ENCODE results near the gene DEGS2. TPM values are rescaled to one million over a fixed set of nuclear protein-coding genes. Genes with fewer than 3 reads are reported as not detected.

DEGS2 gene
- total RNA-seq, 1 experiment from 2014 or later, result 1.8 TPM

- H2AFZ ChIP-seq (ENCODE audit: low read depth, low read length, poor library complexity, severe bottlenecking), result no peak overlapping the region
- peaks cover 8 to 9% of the 10 kb centered on the region in 2 experiments; a peak in 2 of 4 replicates for H3K9me3 ChIP-seq (ENCODE audit: control insufficient read depth in 1 of 2, insufficient read depth in 1 of 2, low read depth in 1 of 2, low read length in 2 of 2)
- no peaks in the 10 kb centered on the region for H3K79me2 ChIP-seq (ENCODE audit: insufficient read depth, low read length)
- H3K9ac ChIP-seq (ENCODE audit: low read length), result no peak overlapping the region
- TF ChIP-seq ELF1 (IDR thresholded peaks at IDR 0.05; ENCODE audit: borderline replicate concordance, low read depth), result no peak
- no peak for TF ChIP-seq ZNF274 (IDR thresholded peaks at IDR 0.05; ENCODE audit: low read depth, low read length)
- no peak for TF ChIP-seq TCF7L2 (IDR thresholded peaks at IDR 0.05; ENCODE audit: borderline replicate concordance, extremely low read depth, insufficient read depth, insufficient read length)
- no peak for TF ChIP-seq CEBPB (IDR thresholded peaks at IDR 0.05; ENCODE audit: low read depth)
- TF ChIP-seq MAX (IDR thresholded peaks at IDR 0.05), result no peak
- no peak for TF ChIP-seq SRF (IDR thresholded peaks at IDR 0.05; ENCODE audit: low read depth)
- no peak for TF ChIP-seq FOSL1 (IDR thresholded peaks at IDR 0.05; ENCODE audit: low read depth)
- TF ChIP-seq REST (IDR thresholded peaks at IDR 0.05; ENCODE audit: low read depth), result no peak
- no peak for TF ChIP-seq EZH2phosphoT487 (IDR thresholded peaks at IDR 0.05; ENCODE audit: borderline replicate concordance)
- no peak for TF ChIP-seq SIN3A (IDR thresholded peaks at IDR 0.05; ENCODE audit: low read depth)
- H4K20me1 ChIP-seq (ENCODE audit: insufficient read depth), result no peaks in the 10 kb centered on the region
- no peaks in the 10 kb centered on the region for H3K27me3 ChIP-seq (ENCODE audit: insufficient read depth, low read length)
- no peaks in the 10 kb centered on the region; a peak in 1 of 4 replicates for H3K4me1 ChIP-seq (ENCODE audit: control insufficient read depth in 1 of 2, insufficient read depth in 2 of 2, low read length in 2 of 2)
- no peak overlapping the region for H3K4me3 ChIP-seq (replicated peaks in 1 of 2; ENCODE audit: low read depth in 1 of 2, low read length in 2 of 2)
- ChIA-PET POLR2A (no interaction called here), RAD21 (ENCODE audit: low non-redundant PET in 1 of 2, low total read pairs in 2 of 2, uncharacterized antibody in 2 of 2, unreplicated experiment in 2 of 2) (no interaction called here), CTCF (no interaction called here)
- BruUV-seq (replicated peaks), result no TSS peak
- no peak for ATAC-seq
- H3K36me3 ChIP-seq (ENCODE audit: control insufficient read depth in 1 of 2, insufficient read depth in 2 of 2, low read length in 2 of 2), result no peaks in the 10 kb centered on the region
- H3K9me2 ChIP-seq (ENCODE audit: insufficient read depth), result no peaks in the 10 kb centered on the region
- no peak overlapping the region for H3K27ac ChIP-seq (ENCODE audit: low read depth, low read length)
- no peak for DNase-seq (ENCODE audit: low read depth, low spot score)
- no peak overlapping the region for H3K4me2 ChIP-seq (ENCODE audit: low read length)
- intact Hi-C loops (cut with micrococcal nuclease), result no loop called here
These were observed 9.4 kb downstream of the DEGS2 start for GRCh38 chr14:100149851-100150611.
